Uterus (tissue), 4 donors: Measurements from ENCODE around the gene GSE1. TPM values are rescaled to one million over a fixed set of nuclear protein-coding genes. Genes with fewer than 3 reads are reported as not detected.

Experiments
- DNase-seq, 2 donors: peaks; one replicate each; pipeline ENCODE4 v3.0.0-alpha.2; 2019 to 2020
- H3K27ac ChIP-seq, 2 donors: fragments of 200-600 bp; sonication (generic); 1 replicate in 1 of 2; 2 replicates in 1 of 2; pipeline ENCODE4 v1.5.1; 2016 to 2018
- H3K27me3 ChIP-seq, 2 donors: fragments of 200-600 bp; sonication (generic); one replicate each; pipeline ENCODE4 v1.5.1; 2018 to 2019; ENCODE audit warnings: control low read depth in 1 of 2
- H3K36me3 ChIP-seq, 2 donors: fragments of 200-600 bp; sonication (generic); one replicate each; pipeline ENCODE4 v1.5.1; 2019; ENCODE audit warnings: control low read depth in 1 of 2
- H3K4me1 ChIP-seq, 2 donors: fragments of 200-600 bp; sonication (generic); one replicate each; pipeline ENCODE4 v1.5.1; 2018 to 2019; ENCODE audit warnings: control low read depth in 1 of 2
- H3K4me3 ChIP-seq, 2 donors: fragments of 200-600 bp; sonication (generic); 1 replicate in 1 of 2; 2 replicates in 1 of 2; pipeline ENCODE4 v1.5.1; 2018 to 2019; ENCODE audit warnings: mild to moderate bottlenecking in 1 of 2
- H3K9me3 ChIP-seq, 2 donors: fragments of 200-600 bp; sonication (generic); one replicate each; pipeline ENCODE4 v1.5.1; 2019; ENCODE audit warnings: control low read depth in 1 of 2
- CTCF ChIP-seq, 4 experiments: fragments of 200-600 bp in 2 of 4; fragments of 450-650 bp in 2 of 4; sonication (generic) in 2 of 4; IDR thresholded peaks; one replicate each; pipeline ENCODE4 v1.5.1; 2016 to 2019; ENCODE audit warnings: antibody characterized with exemption in 4 of 4, mild to moderate bottlenecking in 2 of 4, moderate library complexity in 1 of 4
- POLR2A ChIP-seq, 2 donors: fragments of 450-650 bp; IDR thresholded peaks; one replicate each; pipeline ENCODE4 v1.6.1; 2016; ENCODE audit warnings: antibody characterized with exemption in 2 of 2, mild to moderate bottlenecking in 1 of 2, moderate library complexity in 1 of 2
- intact Hi-C: fragments of 100-400 bp; cut with DNase I; formaldehyde crosslinking; loops from one replicate; pipeline ENCODE4 v1.15.1; 2023; ENCODE audit warnings: low total_unique reads
- total RNA-seq, 4 donors: library from RNA; depleted of rRNA in 3 of 4; stranded (reverse); fragments of >200 nt in 3 of 4; gene quantifications; one replicate each; pipeline versions ENCODE4 v1.1.0 to v1.2.4, GENCODE V29; 2014 to 2023
- donor health status: DM: yes; HTN: yes; CAD: no.

GSE1 gene
- total RNA-seq, 4 donors from 2014 or later = 32.6 to 128 (median 73.9) TPM

GRCh38 chr16:85677383-85677967 is 64.4 kb downstream of the GSE1 start:
- no peaks in the 10 kb centered on the region for H3K36me3 ChIP-seq
- TF ChIP-seq POLR2A (IDR thresholded peaks at IDR 0.05) = no peak
- no peak for TF ChIP-seq CTCF (IDR thresholded peaks at IDR 0.05)
- no peak overlapping the region for H3K27ac ChIP-seq
- H3K9me3 ChIP-seq = no peaks in the 10 kb centered on the region
- intact Hi-C loops = no loop called here
- no peaks in the 10 kb centered on the region for H3K27me3 ChIP-seq
- no peak overlapping the region for H3K4me3 ChIP-seq
- H3K4me1 ChIP-seq = no peaks in the 10 kb centered on the region
- no peak for DNase-seq

- Histone ChIP-seq H3K27ac (no peak overlapping the region), H3K27me3 (no peaks in the 10 kb centered on the region), H3K9me3 (no peaks in the 10 kb centered on the region), H3K36me3 (no peaks in the 10 kb centered on the region), H3K4me3 (no peak overlapping the region), H3K4me1 (no peaks in the 10 kb centered on the region)
- intact Hi-C loops = no loop called here
- no peak for DNase-seq
- TF ChIP-seq CTCF (IDR thresholded peaks at IDR 0.05) = no peak
- no peak for TF ChIP-seq POLR2A (IDR thresholded peaks at IDR 0.05)
Observed at GRCh38 chr16:85678016-85678415, 64.9 kb downstream of the GSE1 start.

- no peak overlapping the region for H3K27ac ChIP-seq
- no peaks in the 10 kb centered on the region for H3K36me3 ChIP-seq
- DNase-seq = no peak
- intact Hi-C loops = no loop called here
- no peaks in the 10 kb centered on the region for H3K27me3 ChIP-seq
- no peaks in the 10 kb centered on the region for H3K4me1 ChIP-seq
- no peak overlapping the region for H3K4me3 ChIP-seq
- TF ChIP-seq CTCF (IDR thresholded peaks at IDR 0.05) (no peak), POLR2A (IDR thresholded peaks at IDR 0.05) (no peak)
- H3K9me3 ChIP-seq = no peaks in the 10 kb centered on the region
Observed at GRCh38 chr16:85678821-85679220, 65.7 kb downstream of the GSE1 start.

DNA sequence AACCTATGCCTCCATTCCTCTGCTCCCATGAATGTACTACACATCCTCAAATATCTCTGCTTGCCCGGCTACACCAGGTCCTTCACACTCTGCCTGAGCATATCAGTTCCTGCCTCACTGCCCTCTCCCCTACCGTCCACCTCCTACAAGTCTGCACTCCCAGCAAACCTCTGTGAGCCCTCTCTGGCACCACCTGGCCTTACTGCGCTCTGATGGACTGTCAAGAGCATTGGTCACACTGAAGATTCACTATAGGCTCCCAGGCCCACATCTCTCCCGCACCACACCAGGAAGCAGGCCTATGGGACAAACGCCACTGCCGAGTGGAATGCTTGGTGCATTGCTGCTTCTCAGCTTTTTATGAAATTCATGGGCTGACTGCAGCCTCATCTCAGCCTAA is 66.7 kb downstream of the GSE1 start:
- Histone ChIP-seq H3K27ac (no peak overlapping the region), H3K9me3 (no peaks in the 10 kb centered on the region), H3K27me3 (no peaks in the 10 kb centered on the region), H3K4me1 (no peaks in the 10 kb centered on the region), H3K36me3 (no peaks in the 10 kb centered on the region), H3K4me3 (no peak overlapping the region)
- no peak for DNase-seq
- intact Hi-C loops = no loop called here
- no peak for TF ChIP-seq POLR2A (IDR thresholded peaks at IDR 0.05)
- TF ChIP-seq CTCF (IDR thresholded peaks at IDR 0.05) = no peak

DNA sequence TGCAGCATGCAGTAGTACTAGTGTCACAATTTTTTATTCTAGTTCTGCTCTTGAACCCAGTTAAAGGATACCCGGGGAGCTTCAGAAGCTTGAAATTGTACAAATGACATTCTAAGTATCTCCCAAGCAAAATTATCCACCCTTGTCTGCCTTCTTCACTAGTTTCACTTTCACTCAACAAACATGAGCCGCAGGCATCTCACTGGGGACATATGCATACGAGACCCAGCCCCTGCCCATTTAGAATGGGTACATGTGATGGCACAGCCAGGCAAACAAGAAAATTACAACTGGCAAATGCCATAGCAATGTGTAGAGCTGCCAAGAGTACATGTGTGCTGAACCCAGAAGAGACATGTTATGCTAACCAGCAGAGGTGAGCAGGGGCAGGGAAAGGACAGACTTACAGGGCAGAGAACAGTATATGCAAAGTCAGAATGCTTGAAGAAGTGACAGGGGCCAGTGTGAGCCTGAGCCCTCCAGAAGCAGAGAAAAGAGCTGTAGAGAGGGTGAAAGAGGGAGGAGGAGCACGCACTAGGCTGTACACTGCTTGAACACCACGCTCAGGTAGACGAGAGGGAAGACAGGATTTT is 67.3 kb downstream of the GSE1 start:
- Histone ChIP-seq H3K4me1 (no peaks in the 10 kb centered on the region), H3K36me3 (no peaks in the 10 kb centered on the region), H3K27me3 (no peaks in the 10 kb centered on the region), H3K4me3 (no peak overlapping the region), H3K9me3 (no peaks in the 10 kb centered on the region), H3K27ac (no peak overlapping the region)
- intact Hi-C loops = no loop called here
- TF ChIP-seq CTCF (IDR thresholded peaks at IDR 0.05) (no peak), POLR2A (IDR thresholded peaks at IDR 0.05) (no peak)
- DNase-seq = no peak
